ENCODE results near the gene CD200R1L.

DNA sequence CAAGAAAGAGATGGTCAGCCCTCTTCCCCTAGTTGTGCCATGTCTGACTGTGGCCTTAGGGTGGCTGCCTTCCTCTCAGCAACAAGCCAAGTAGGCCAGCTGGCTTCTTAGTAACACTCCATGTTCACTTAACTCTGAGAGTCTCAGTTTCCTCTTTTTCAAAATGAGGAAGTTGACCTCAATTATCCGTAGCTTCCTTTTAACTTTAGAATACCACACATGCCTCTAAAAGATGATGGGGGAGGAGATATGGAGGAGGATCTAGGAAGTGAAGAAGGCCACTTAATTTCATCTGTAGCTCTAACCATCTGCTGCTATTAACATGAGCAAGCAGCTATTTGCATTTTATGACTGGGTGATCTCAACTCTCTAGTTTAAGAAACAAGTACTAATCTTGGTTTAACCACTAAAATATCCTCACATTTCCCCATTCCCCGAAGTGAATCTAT is 32.9 kb downstream of the CD200R1L start:
- no peak for TF ChIP-seq EZH2phosphoT487 (IDR thresholded peaks at IDR 0.05; ENCODE audit: borderline replicate concordance)
- TF ChIP-seq, protein P1, sequence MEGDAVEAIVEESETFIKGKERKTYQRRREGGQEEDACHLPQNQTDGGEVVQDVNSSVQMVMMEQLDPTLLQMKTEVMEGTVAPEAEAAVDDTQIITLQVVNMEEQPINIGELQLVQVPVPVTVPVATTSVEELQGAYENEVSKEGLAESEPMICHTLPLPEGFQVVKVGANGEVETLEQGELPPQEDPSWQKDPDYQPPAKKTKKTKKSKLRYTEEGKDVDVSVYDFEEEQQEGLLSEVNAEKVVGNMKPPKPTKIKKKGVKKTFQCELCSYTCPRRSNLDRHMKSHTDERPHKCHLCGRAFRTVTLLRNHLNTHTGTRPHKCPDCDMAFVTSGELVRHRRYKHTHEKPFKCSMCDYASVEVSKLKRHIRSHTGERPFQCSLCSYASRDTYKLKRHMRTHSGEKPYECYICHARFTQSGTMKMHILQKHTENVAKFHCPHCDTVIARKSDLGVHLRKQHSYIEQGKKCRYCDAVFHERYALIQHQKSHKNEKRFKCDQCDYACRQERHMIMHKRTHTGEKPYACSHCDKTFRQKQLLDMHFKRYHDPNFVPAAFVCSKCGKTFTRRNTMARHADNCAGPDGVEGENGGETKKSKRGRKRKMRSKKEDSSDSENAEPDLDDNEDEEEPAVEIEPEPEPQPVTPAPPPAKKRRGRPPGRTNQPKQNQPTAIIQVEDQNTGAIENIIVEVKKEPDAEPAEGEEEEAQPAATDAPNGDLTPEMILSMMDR (conservative IDR thresholded peaks at IDR 0.05; ENCODE audit: low read length): no peak

Measured in Loucy (cell line).